ENCODE data around the gene PRRX1. TPM values are rescaled to one million over a fixed set of nuclear protein-coding genes. Genes with fewer than 3 reads are reported as not detected.

PRRX1 gene
- total and polyA plus RNA-seq, 2 of the 13 experiments (the other 11 are each of a cell fraction or from before 2014, with no cell fraction given), result not detected

- no peak for ATAC-seq
- CTCF ChIA-PET (ENCODE audit: low intra/inter-chr PET ratio, low total read pairs), result no interaction called here
- no peak overlapping the region for H3K27ac ChIP-seq (ENCODE audit: extremely low read length, insufficient read depth, low read length)
- TF ChIP-seq TEAD2 (CRISPR knock-in tag; IDR thresholded peaks at IDR 0.05) (no peak), ZBED4 (CRISPR knock-in tag; IDR thresholded peaks at IDR 0.05; ENCODE audit: borderline replicate concordance) (no peak), HDAC1 (CRISPR knock-in tag; IDR thresholded peaks at IDR 0.05) (no peak), ZNF766 (CRISPR knock-in tag; IDR thresholded peaks at IDR 0.05; ENCODE audit: borderline replicate concordance) (no peak), ZNF121 (CRISPR knock-in tag; IDR thresholded peaks at IDR 0.05) (no peak), RARG (CRISPR knock-in tag; IDR thresholded peaks at IDR 0.05; ENCODE audit: low read depth) (no peak), YEATS2 (CRISPR knock-in tag; IDR thresholded peaks at IDR 0.05; ENCODE audit: borderline replicate concordance) (no peak), ZNF235 (CRISPR knock-in tag; IDR thresholded peaks at IDR 0.05; ENCODE audit: borderline replicate concordance) (no peak), ZNF652 (CRISPR knock-in tag; IDR thresholded peaks at IDR 0.05; ENCODE audit: borderline replicate concordance, low read depth) (no peak), ZNF687 (CRISPR knock-in tag; IDR thresholded peaks at IDR 0.05) (no peak), TGIF2 (CRISPR knock-in tag; IDR thresholded peaks at IDR 0.05) (no peak), ZFP90 (CRISPR knock-in tag; IDR thresholded peaks at IDR 0.05; ENCODE audit: borderline replicate concordance) (no peak)
- intact Hi-C loops (cut with micrococcal nuclease; ENCODE audit: unreplicated experiment), result no loop called here
- no peak overlapping the region for H3K4me2 ChIP-seq (ENCODE audit: low read depth, low read length)
- no peaks in the 10 kb centered on the region for H3K9me3 ChIP-seq (ENCODE audit: low read length)
- H3K27me3 ChIP-seq (ENCODE audit: control insufficient read depth in 1 of 2, insufficient read depth in 2 of 2, low read length in 2 of 2), result no peaks in the 10 kb centered on the region
- no peak for FAIRE-seq
- in situ Hi-C loops (cut with HindIII; ENCODE audit: extremely low pct_ligation_motif_present, low pct_unique_long_range_greater_than_20kb), result no loop called here
- H3K4me3 ChIP-seq (replicated peaks in 1 of 3; ENCODE audit: insufficient read depth in 1 of 3, low read depth in 2 of 3, low read length in 3 of 3), result no peak overlapping the region
- H3K4me1 ChIP-seq (ENCODE audit: insufficient read depth, low read length), result no peaks in the 10 kb centered on the region
- H3K9ac ChIP-seq (ENCODE audit: insufficient read depth, low read depth, low read length), result no peak overlapping the region
- POLR2A ChIA-PET, result no interaction called here
- H3K79me2 ChIP-seq (ENCODE audit: insufficient read depth, low read length), result no peaks in the 10 kb centered on the region
- no TSS peak for BruUV-seq (replicated peaks)
- H4K20me1 ChIP-seq (ENCODE audit: insufficient read depth, low read length), result no peaks in the 10 kb centered on the region
- no peaks in the 10 kb centered on the region for H3K36me3 ChIP-seq (replicated peaks in 1 of 2; ENCODE audit: control insufficient read depth in 1 of 2, insufficient read depth in 2 of 2, low read length in 2 of 2)
- DNase-seq (ENCODE audit: low spot score), result no peak
- H2AFZ ChIP-seq (ENCODE audit: low read length), result no peak overlapping the region
These were observed 42.0 kb downstream of the PRRX1 start for GRCh38 chr1:170705981-170706380.

Measured in HepG2 (cell line).